NCI-H2227 (cell line): Measurements from ENCODE around the gene TMEM154.
"Not testable (repeated sequence)": the region's sequence is repeated elsewhere in the genome, so short reads cannot be mapped to it uniquely, and the experiment has no call there.

ENCODE experiments used
- DNase-seq: peaks from one replicate; lab custom pipeline; 2025; ENCODE audit not compliant: unreplicated experiment; lab: John Stamatoyannopoulos, UW

The TMEM154 gene

DNA sequence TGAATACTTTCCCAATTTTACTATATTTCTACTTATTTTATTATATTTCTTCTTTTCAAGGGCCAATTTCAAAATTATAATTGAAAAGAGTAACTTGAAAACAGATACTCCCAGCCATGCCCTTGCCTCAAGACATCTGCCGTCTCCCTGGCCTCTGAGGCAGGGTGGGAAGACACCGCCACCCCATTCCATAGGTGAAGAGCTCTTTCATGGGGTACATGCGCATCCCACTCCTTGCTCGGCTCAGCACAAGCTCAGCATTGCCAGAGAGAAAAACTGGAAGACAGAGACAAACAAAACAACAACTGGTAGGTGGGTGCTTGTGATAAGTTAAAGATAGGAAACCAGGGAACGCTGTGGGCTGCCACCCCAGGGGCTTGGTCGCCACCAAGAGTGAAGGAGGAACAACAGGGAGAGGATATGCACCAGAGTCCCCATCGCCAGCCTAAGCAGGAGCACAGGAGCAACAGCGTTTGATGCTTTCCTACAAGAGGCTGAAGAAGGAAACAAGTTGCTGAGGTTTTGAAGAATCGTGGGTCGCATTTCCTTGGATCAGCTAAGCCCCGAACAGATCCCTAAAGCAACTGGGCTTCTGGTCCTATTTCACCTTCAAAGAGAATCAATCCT is 11.3 kb downstream of the TMEM154 start:
- no peak for DNase-seq

DNA sequence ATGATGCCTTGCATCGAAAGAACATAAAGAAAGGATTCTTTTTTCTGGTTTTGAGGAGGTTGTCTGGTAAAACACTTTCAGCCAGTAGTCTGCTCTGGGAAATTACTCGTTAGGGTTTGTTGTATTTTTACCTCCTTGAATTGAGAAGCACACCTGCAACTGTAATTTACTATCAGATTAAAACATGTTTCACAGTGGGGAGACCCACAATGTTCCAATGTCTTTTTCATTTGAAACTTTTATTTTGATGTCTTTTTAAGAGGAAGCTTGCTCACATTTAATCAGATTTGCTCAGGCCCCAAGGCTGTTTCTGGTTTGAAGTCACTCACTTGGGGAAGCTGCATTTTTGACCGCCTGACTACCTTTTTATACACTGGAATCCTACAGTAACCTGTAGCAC is 12.0 kb downstream of the TMEM154 start:
- DNase-seq = no peak

DNA sequence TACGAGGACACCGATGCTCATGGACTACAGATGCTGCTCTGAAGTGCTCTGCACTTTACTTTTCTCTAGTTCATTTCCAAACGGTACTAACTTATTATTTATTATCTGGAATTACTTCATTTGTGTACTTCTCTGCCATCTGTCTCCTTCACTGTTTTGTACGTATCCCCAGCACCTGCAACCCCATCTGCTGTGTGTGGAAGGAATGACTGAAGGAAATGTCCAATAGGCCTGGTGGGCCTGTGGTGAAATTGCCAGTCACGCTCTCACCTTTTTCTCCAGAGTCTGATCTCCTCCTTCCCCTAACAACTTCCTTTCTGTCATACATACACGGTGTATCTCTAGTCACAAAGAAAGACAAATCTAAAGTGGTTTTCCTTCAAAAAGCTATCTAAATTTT is 12.9 kb downstream of the TMEM154 start:
- no peak for DNase-seq

DNA sequence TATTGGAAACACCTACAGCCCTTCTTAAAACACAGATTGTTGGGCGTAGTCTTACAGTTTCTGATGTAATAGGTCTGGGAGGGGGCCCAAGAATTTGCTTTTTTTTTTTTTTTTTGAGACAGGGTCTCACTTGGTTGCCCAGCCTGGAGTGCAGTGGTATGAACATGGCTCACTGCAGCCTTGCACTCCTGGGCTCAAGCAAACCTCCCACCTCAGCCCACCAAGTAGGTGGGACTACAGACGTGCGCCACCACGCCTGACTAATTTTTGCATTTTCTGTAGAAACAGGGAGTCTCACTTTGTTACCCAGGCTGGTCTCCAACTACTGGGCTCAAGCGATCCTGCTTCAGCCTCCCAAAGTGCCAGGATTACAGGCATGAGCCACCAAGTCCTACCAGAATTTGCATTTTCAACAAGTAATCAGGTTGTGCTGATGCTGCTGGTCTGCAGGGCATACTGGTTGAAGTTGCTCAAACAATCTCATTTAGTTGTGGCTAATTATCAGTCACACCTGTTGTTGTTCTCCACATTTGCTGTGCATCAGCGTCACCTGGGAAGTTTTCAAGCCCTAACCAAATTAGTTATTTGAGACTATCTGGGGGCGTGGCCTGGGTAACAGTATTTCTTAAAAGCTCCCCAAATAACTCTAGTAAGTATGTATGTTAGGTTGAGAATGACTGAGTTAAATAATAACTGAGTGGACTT is 14.0 kb downstream of the TMEM154 start:
- no peak for DNase-seq

DNA sequence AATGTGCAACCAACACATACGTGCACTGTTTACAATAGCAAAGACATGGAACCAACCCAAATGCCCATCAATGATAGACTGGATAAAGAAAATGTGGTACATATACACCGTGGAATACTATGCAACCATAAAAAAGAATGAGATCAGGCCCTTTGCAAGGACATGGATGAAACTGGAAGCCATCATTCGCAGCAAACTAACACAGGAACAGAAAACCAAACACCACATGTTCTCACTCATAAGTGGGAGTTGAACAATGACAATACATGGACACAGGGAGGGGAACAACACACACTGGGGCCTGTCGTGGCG is 15.8 kb downstream of the TMEM154 start:
- not testable (repeated sequence) for DNase-seq

DNA sequence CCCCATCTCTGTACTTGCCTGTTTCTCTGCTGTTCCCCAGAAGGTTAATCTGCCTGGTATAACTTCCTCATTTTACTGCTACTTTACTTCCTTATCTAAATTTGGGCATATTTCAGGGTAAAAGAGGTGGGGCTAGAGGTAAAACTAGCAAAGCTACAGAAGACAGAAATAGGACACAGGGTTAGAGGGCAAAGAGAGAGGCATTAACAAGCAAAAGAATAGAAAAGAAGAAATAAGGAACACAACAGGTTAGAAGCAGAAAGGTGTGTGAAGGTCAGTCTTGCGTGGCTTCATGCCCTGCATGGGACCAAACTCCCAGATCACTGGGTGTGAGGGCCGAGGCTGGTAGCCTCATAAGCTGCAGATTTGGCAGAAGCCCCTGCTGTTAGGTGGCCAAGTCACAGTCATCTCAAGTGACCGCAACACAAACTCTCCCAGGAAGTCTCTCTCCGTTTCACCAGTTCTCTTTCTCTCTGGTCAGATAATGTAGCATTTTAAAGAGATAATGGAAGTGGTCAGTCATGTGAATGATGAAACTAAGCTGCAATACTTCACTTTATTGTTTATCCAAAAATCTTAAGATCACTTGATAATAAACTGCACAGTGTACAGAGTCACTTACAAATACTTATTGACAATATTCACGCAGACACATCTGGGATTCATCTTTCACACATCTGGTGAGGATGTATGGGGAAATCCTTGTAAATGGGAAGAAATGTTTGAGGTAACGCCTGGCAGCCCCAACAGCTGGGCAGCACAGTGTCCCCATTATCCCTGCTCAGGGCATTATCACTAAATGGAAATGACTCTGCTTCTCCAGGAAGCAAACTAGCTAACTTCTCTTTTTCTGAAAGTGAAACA is 16.4 kb downstream of the TMEM154 start:
- no peak for DNase-seq

DNA sequence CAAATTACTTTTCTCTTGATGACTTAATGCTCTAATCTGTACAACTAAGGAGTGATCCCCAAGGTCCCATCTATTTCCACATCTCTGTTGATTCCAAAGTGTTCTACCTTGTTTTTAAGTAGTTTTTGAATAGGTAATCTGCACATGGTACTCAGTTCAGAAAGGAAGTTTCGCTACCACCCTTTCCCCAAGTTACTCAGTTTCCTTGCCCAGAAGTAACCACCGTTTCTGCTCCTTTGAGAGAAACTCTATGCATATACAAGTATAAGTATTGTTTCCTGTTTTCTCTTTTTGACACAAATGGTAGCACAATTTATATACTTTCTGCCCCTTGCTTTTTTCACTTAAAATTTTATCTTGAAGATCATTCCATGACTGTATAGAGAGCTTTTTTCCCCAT is 18.1 kb downstream of the TMEM154 start:
- DNase-seq = no peak

DNA sequence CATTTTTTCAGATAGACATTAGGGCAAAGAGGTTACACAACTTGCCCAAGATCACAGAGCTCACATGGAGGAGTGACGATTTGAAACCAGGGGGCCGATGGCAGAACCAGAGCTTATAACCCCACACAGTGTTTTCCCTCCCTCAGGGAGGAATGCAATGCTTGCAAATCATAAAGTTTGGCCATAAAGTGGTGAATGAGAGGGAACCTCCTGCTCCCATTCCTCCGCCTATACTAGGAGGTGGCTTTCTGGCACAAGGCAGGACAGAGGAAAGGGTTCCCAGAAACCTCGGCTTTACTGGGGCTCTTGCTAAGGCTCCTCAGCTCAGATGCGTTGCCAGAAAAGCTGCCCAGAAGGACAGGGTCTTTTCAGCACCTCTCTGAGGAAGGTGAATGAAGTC is 19.3 kb downstream of the TMEM154 start:
- DNase-seq = no peak

DNA sequence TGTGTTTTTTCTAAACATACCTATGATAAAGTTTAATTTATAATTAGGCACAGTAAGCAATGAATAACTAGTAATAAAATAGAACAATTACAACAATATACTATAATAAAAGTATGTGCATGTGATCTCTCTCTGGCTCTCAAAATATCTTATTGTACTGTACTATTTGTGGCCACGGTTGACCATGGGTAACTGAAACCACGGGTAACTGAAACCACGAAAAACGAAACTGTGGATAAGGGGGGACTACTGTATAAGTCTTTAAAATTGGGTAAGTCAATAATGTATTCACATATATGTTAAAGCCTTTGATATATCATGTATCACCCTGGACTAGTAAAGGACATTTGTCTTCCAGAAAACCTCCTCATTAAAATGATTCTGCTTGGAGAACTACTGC is 20.0 kb downstream of the TMEM154 start:
- no peak for DNase-seq

DNA sequence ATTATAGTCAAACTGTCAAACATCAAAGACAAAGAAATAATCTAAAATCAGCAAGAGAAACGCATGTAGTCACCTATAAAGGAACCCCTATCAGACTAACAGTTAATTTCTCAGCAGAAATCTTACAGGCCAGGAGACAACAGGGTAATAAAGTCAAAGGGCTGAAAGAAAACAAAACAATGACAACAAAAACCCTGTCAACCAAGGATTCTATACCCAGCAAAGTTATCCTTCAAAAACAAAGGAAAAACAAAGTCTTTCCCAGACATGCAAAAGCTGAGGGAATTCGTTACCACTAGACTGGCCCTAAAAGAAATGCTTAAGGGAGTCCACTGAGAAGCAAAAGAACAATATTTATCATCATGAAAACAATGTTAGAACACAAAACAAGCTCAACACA is 22.1 kb downstream of the TMEM154 start:
- no peak for DNase-seq

DNA sequence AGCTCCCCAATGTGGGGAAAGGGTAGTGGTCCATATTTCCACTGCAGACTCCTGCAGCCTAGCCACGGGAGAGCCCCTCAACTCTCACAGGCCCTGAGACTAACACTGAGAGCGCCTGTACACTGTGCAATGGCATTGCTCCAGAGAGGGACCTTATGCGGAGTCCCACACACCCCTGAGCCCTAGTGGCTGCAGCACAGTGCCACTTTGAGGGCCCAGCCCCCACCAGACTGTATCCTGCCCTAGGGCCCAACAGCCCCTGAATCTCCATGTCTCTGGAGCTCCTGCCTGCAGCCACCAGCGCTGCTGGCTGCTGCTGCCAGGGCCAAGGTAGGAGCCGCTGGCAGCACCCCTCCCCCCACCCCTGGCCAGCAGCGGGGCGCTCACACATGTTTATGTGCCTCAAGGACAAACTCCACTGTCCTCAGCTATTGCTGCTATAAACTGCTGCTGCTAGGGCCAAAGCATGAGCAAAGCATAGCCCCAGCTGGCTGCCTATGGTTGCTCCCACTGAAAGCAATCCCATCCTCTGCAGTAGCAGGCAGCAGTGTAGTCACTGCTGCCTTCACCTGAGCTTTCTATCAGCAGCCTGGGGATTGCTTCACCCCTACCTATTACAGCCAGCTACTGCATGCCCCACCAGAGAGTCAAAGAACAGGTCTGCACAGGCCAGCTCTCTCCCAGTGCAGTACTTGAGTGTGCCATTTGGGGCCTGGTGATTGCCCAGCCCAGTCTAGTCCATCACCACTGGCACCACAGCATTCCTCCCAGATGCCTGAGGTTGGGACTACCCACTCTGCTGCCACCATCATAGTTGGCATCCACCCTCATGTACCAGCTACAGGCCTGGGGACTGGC is 24.3 kb downstream of the TMEM154 start:
- no peak for DNase-seq

DNA sequence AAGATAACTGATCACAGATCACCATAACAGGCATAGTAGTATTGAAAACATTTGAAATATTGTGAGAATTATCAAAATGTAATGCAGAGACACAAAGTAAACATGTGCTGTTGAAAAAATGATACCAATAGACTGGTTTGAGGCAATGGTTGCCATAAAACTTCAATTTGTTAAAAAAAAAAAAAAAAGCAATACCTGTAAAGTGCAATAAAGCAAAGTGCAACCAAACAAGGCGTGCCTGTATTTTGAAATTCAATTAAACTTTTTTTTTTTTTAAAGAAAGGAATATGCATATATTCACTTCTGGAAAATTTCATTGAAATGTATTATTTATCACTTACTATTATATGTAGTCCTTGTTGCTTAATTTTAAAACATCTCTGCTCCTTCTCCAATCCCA is 27.7 kb downstream of the TMEM154 start:
- no peak for DNase-seq

DNA sequence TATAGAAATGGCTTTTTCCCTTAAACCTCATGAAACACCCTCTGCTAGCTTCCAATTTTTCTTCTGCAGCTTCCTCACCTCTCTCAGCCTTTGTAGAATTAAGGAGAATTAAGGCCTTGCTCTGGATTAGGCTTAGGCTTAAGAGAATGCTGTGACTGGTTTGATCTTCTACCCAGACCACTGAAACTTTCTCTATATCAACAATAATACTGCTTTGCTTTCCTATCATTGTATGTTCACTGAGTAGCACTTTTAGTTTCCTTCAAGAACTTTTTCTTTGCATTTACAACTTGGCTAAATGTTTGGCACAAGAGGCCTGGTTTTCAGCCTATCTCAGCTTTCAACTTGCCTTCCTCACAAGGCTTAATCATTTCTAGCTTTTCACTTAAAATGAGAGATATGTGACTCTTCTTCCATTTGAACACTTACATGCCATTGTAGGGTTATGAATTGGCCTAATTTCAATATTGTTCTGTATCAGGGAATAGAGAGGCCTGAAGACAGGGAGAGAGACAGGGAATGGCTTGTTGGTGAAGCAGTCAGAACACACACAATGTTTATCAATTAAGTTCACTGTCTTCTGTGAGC is 28.2 kb downstream of the TMEM154 start:
- DNase-seq = no peak

DNA sequence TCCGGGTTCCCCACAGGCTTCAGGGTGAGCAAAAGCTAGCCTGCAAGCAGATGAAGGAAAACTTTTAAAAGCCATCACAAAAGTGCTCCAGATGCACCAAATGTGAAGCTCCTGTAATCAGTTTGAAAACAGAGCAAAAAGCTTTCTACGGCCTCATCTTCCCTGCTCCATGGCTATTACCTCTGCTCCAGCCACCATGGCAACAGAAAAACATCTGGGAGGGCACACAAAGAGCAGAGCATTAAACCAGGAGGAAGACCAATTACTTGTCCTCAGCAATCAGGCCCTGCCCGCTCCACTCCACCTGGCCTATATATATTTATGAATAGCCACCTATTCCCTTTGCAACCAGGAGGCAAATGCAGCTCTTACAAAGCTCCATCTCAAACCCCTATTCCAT is 33.6 kb downstream of the TMEM154 start:
- DNase-seq = peak; percentile 68

DNA sequence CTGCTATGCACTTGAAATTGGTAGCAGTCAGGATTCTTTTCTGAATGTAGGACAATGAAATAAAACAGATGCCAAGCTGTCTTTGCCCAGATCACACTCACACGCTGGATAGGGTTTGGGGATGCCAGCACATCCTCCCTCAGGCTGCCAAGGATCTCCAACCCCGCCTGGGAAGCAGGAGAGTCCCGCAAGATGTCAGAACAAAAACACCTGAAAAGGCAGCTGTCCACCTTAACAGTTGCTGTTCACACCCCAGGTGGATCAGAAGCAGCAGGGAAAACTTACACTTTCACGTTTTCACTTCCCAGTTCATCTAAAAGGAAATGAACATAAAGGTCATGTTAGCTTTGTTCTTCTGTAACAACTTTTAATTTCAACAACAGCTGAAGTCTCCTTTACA is 35.7 kb downstream of the TMEM154 start:
- DNase-seq = no peak

DNA sequence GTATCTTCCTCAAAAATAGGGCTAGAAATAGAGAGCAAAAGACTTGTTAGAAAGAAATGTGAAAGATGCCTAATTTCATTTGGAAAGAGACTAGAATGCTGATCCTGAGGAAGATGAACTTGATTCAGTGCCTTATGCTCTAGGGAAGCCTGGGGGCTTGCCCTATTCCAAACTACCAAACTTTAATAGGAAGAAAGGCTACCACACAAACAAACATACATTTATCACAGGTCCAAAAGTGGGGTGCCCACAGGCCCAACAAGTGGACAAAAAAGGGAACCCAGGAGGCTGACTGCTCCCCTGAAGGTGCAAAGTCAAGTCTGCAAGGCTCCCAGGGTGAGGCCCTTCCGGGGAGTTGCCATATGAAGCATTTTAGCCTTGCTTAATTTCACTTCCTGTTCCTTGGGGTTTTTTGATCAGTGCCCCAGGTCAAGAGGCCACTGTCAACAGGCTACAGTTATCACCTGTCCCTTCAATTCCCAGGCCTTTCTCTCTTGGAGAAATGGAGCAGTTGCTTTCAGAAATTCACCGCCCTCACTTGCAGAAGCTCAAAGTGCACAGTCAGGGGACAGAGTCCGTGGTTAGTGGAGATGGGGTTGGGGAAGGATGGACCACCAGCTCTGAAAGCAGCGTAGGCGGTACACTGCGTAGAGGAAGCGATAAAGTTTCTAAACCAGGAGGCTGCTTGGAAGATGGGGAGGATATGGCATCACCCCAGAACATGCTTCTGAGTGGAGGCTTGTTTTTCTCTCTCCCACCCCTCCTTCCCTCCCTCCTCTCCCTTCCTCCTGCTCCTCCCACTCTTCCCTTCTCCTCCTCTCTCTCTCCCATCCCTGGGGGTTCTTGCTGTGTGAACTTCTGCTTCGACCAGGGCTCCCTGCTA is 36.4 kb downstream of the TMEM154 start:
- DNase-seq = no peak

DNA sequence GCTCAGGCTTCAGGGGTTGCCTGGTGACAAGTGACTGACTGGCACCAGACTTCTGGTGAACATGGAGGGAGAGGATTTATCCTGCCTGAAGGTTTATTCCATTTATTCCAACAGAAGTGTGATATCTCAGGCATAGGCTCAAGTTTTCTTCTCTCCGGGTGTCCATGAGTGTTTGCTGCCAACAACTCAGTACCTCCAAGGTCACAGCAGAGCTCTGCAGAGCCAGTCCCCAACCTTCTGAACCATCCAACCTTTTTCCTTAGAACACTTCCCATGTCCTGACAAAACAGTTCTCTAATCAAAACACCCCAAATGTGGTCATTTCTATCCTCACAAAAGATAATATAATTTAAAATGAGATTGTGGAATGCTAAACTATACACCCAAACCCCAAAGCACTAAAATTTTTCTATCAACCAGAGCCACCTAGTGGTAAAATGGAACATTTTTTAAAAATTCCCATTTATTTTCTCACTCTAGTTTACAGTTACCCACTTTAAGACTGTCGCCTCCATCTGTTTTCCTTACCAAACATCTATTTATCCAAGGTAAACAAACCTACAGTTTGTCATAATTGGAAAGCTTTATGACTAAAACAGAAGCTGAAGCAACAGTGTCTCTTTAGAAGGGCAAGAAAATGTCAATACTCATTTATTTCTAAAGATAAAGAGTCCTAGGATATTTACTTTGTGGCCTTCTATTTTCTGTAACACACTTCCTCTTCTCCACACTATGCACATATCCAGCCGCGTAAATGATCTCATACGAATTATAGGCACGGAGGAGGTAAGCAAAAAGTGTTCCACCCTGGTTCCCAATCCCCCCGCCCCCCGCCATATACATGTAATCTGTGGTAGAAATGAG is 39.5 kb downstream of the TMEM154 start:
- DNase-seq = peak; percentile 7

DNA sequence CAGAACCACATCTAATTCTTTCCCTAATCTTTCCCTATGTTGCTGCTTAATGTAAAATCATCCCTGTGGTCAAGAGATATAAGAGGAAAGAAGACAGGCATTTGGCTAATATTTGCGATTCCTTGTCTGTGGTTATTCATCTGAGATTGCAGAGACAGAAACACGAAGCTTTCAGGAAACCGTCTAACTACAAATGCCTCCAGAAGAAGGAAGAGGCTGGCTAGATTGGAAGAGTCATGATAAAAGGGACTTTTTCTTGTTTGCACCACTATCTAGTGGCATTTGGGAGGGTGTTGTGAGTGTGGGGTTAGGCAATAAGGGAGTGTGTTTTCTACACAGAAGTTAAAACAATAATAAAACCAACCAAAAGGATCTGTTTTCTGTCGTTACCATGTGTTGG is 43.9 kb downstream of the TMEM154 start:
- DNase-seq = no peak

DNA sequence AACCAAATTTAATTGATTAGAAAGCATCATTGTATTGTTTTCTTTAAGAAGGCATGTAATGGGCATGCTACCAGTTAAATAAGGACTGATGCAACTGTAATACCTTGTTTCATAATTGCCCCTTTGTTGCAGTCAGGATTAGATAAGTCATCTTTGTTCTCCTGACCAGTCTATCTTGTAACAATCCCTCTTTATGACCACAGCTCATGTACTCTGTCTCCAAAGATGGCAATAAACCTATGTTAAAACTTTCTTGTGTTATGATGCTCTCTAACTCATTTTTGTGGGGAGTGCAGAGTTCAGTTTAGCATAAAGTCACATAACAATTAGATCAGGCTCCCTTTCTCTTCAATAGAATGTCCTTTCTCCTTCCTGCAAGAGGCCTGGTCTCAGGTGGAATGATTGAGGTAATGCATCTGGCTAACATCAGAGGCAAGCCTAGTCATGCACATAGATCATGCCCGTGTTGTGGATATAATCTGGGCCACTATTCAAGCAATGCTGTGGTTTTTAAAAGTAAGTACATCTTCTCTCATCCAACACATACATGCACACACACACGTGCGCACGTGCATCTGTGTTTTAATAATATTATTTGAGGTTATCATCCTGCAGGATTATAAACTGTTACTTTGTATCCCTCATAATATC is 45.6 kb downstream of the TMEM154 start:
- no peak for DNase-seq
